GM12878 (cell line): Measurements from ENCODE around the gene DERL3. TPM values are rescaled to one million over a fixed set of nuclear protein-coding genes. Genes with fewer than 3 reads are reported as not detected.

Experiments used
- ATF3 ChIP-seq: IDR thresholded peaks from 2 replicates; pipeline ENCODE4 v1.6.1; 2011; ENCODE audit warnings: low read depth, mild to moderate bottlenecking, low read length, moderate library complexity, borderline replicate concordance; ENCODE audit errors: extremely low read depth
- CREB1 ChIP-seq: IDR thresholded peaks from 2 replicates; pipeline ENCODE4 v1.6.1; 2012; ENCODE audit warnings: low read depth, mild to moderate bottlenecking, inconsistent platforms
- EGR1 ChIP-seq, 2 experiments: IDR thresholded peaks; 1 replicate in 1 of 2; 2 replicates in 1 of 2; pipeline ENCODE4 v1.6.1; 2011 to 2012; ENCODE audit warnings: low read depth in 2 of 2, low read length in 2 of 2, borderline replicate concordance in 1 of 2, mild to moderate bottlenecking in 1 of 2, moderate library complexity in 1 of 2
- HCFC1 ChIP-seq: fragments of 150-350 bp; IDR thresholded peaks from 2 replicates; pipeline ENCODE4 v1.6.1; 2014; ENCODE audit warnings: low read length
- IKZF1 ChIP-seq: fragments of 450-650 bp; conservative IDR thresholded peaks from 2 replicates; pipeline ENCODE4 v1.6.1; 2017; ENCODE audit warnings: antibody characterized with exemption, mild to moderate bottlenecking
- IRF5 ChIP-seq: fragments of 450-650 bp; IDR thresholded peaks from 2 replicates; pipeline ENCODE4 v1.6.1; 2017; ENCODE audit warnings: borderline replicate concordance
- NBN ChIP-seq: fragments of 450-650 bp; IDR thresholded peaks from 2 replicates; pipeline ENCODE4 v1.6.1; 2016
- NR2F1 ChIP-seq: fragments of 450-650 bp; conservative IDR thresholded peaks from 2 replicates; pipeline ENCODE4 v1.6.1; 2017; ENCODE audit warnings: mild to moderate bottlenecking
- POLR2AphosphoS5 ChIP-seq: IDR thresholded peaks from 2 replicates; pipeline ENCODE4 v1.6.1; 2011; ENCODE audit warnings: mild to moderate bottlenecking, low read length, inconsistent platforms
- RAD51 ChIP-seq: fragments of 450-650 bp; IDR thresholded peaks from 2 replicates; pipeline ENCODE4 v1.6.1; 2016; ENCODE audit warnings: moderate library complexity, mild to moderate bottlenecking, inconsistent platforms
- REST ChIP-seq: IDR thresholded peaks from 2 replicates; pipeline ENCODE4 v1.6.1; 2012; ENCODE audit warnings: mild to moderate bottlenecking, low read depth, low read length
- SIN3A ChIP-seq: IDR thresholded peaks from 2 replicates; pipeline ENCODE4 v1.6.1; 2012; ENCODE audit warnings: low read depth, low read length, improper control_type of control experiment
- SP1 ChIP-seq: IDR thresholded peaks from one replicate; pipeline ENCODE4 v1.6.1; 2011; ENCODE audit warnings: low read depth, low read length
- TAF1 ChIP-seq: IDR thresholded peaks from 2 replicates; pipeline ENCODE4 v1.6.1; 2011; ENCODE audit warnings: mild to moderate bottlenecking, low read depth, low read length, borderline replicate concordance
- TCF3 ChIP-seq: IDR thresholded peaks from 2 replicates; pipeline ENCODE4 v1.6.1; 2012; ENCODE audit warnings: low read depth, mild to moderate bottlenecking, low read length, borderline replicate concordance; ENCODE audit not compliant: insufficient read depth
- ZNF687 ChIP-seq: fragments of 450-650 bp; IDR thresholded peaks from 2 replicates; pipeline ENCODE4 v1.6.1; 2017; ENCODE audit warnings: mild to moderate bottlenecking, moderate library complexity
- polyA plus RNA-seq, 11 experiments: library from polyadenylated mRNA; depleted of rRNA in 4 of 11; unstranded in 6 of 11; stranded (reverse) in 5 of 11; fragments of >200 nt; fragmentation: Nextera tagmentation in 4 of 11; fragmentation: Illumina TruSeq in 1 of 11; extraction: Ambion mirVana in 4 of 11; extraction: Trizol in 1 of 11; gene quantifications; 1 replicate in 1 of 11; 2 replicates in 10 of 11; pipeline versions ENCODE4 v1.2.1 to v1.2.3, GENCODE V29; 2011 to 2016; ENCODE audit warnings: inconsistent platforms in 2 of 11, missing spikeins in 2 of 11, low read depth in 1 of 11
- total RNA-seq, 4 experiments: library from RNA; depleted of rRNA in 3 of 4; stranded (reverse); fragments of >200 nt in 3 of 4; fragmentation: Illumina TruSeq in 1 of 4; extraction: Trizol in 1 of 4; gene quantifications; 2 replicates each; pipeline versions ENCODE4 v1.2.1 to v1.2.3, GENCODE V29; 2013 to 2021

Gene DERL3
- total and polyA plus RNA-seq, 10 of the 15 experiments (the other 5 are each of a cell fraction or from before 2014, with no cell fraction given), result 4.1 to 52.4 (median 14.1) TPM

- no peak for TF ChIP-seq REST
- TF ChIP-seq SP1, result no peak
- TF ChIP-seq POLR2AphosphoS5, result 0 out of 2 replicates have a peak, but pooled peaks have one; percentile 22
- no peak for TF ChIP-seq CREB1
- no peak for TF ChIP-seq EGR1 (IDR thresholded peaks at IDR 0.05; ENCODE audit: borderline replicate concordance in 1 of 2, low read depth in 2 of 2, low read length in 2 of 2)
- TF ChIP-seq ZNF687, result 0 out of 2 replicates have a peak, but pooled peaks have one; percentile 0
- TF ChIP-seq IRF5, result no peak
- TF ChIP-seq RAD51, result no peak
- TF ChIP-seq TAF1, result 0 out of 2 replicates have a peak, but pooled peaks have one; percentile 5
- no peak for TF ChIP-seq TCF3
- TF ChIP-seq IKZF1, result peak; percentile 19
- TF ChIP-seq HCFC1, result no peak
- no peak for TF ChIP-seq SIN3A
- TF ChIP-seq NBN, result no peak
- TF ChIP-seq NR2F1, result peak; percentile 71
- TF ChIP-seq ATF3, result no peak
Measured at GRCh38 chr22:23856721-23857605, 18.2 kb upstream of the DERL3 start (continued).
